Aorta (tissue), 5 donors: ENCODE results near the gene RPL36A. TPM values are rescaled to one million over a fixed set of nuclear protein-coding genes. Genes with fewer than 3 reads are reported as not detected.

Experiments used
- ATAC-seq: fragments of 200-7000 bp; cut with Tn5 transposase; one replicate; pipeline ENCODE4 v1.9.1; 2022; ENCODE audit warnings: moderate library complexity; ENCODE audit not compliant: low FRiP score
- DNase-seq, 2 donors: peaks; one replicate each; pipeline ENCODE4 v3.0.0-alpha.2; 2020
- H3K27ac ChIP-seq, 2 donors: one replicate each; pipeline ENCODE4 v1.5.1; 2013; ENCODE audit warnings: low read length in 2 of 2, mild to moderate bottlenecking in 2 of 2, moderate library complexity in 2 of 2, control low read depth in 1 of 2, inconsistent platforms in 1 of 2, low read depth in 1 of 2
- H3K27me3 ChIP-seq, 2 donors: one replicate each; pipeline ENCODE4 v1.6.1; 2013; ENCODE audit warnings: control low read depth in 1 of 2, low read length in 1 of 2, mild to moderate bottlenecking in 1 of 2, moderate library complexity in 1 of 2; ENCODE audit not compliant: insufficient read depth in 2 of 2, control insufficient read depth in 1 of 2
- H3K36me3 ChIP-seq, 2 donors: one replicate each; pipeline ENCODE4 v1.6.1; 2013; ENCODE audit warnings: control low read depth in 1 of 2, low read length in 1 of 2, mild to moderate bottlenecking in 1 of 2; ENCODE audit not compliant: insufficient read depth in 2 of 2, control insufficient read depth in 1 of 2
- H3K4me1 ChIP-seq, 2 donors: one replicate each; pipeline ENCODE4 v1.6.1; 2013; ENCODE audit warnings: low read length in 2 of 2, control low read depth in 1 of 2, mild to moderate bottlenecking in 1 of 2, moderate library complexity in 1 of 2; ENCODE audit not compliant: insufficient read depth in 2 of 2, control insufficient read depth in 1 of 2
- H3K4me3 ChIP-seq, 2 donors: one replicate each; pipeline ENCODE4 v1.5.1; 2013; ENCODE audit warnings: low read length in 2 of 2, control low read depth in 1 of 2, mild to moderate bottlenecking in 1 of 2
- H3K9me3 ChIP-seq: one replicate; pipeline ENCODE4 v1.6.1; 2013; ENCODE audit warnings: mild to moderate bottlenecking, low read length; ENCODE audit not compliant: control insufficient read depth
- WGBS, 2 donors: extraction: QIAGEN DNeasy Blood & Tissue Kit; methylation state at CpG; one replicate each; pipeline ENCODE4 v1.1.7; 2013; 5-methylcytosine and 5-hydroxymethylcytosine counted together
- intact Hi-C, 2 donors: fragments of 100-400 bp; cut with DNase I; formaldehyde crosslinking; loops; one replicate each; pipeline versions ENCODE4 v1.14.2 to v1.15.0; 2022
- polyA plus RNA-seq, 2 donors: library from polyadenylated mRNA; stranded (reverse); fragments of 200-250 nt; gene quantifications; one replicate each; pipeline ENCODE4 v1.2.3, GENCODE V29; 2013
- total RNA-seq, 2 donors: library from RNA; stranded (reverse); fragmentation: NEBNext Ultra II Directional; extraction: Animal tissue kit (Norgen Biotek cat#: 25700); gene quantifications; one replicate each; pipeline ENCODE4 v1.2.1, GENCODE V29; 2021
- donor health status: healthy with polysubstance abuse.
- donor health status: Bipolar disorder and iron deficiency.
- donor health status: DM: no; HTN: no; CAD: no.
- donor health status: DM: no; HTN: no; CAD: no.
- donor health status: DM: yes; HTN: yes; CAD: no.

The RPL36A gene
- total and polyA plus RNA-seq, 4 donors: 124 to 2,826 (median 1,022) TPM

GRCh38 chrX:101399825-101400224 lies 9.0 kb downstream of the RPL36A start:
- Histone ChIP-seq H3K4me1 (no peaks in the 10 kb centered on the region), H3K4me3 (no peak overlapping the region), H3K27me3 (no peaks in the 10 kb centered on the region), H3K36me3 (no peaks in the 10 kb centered on the region), H3K9me3 (no peaks in the 10 kb centered on the region), H3K27ac (no peak overlapping the region)
- 81 to 93% methylated on average over 4 of the region's 4 CpGs for WGBS, 2 donors
- DNase-seq (no peak), ATAC-seq (no peak)
- intact Hi-C loops: no loop called here

GRCh38 chrX:101407167-101407747 lies 16.4 kb downstream of the RPL36A start:
- Histone ChIP-seq H3K9me3 (no peaks in the 10 kb centered on the region), H3K4me1 (no peaks in the 10 kb centered on the region), H3K27me3 (no peaks in the 10 kb centered on the region), H3K36me3 (no peaks in the 10 kb centered on the region), H3K4me3 (peak overlapping the region; percentile 37 to 54), H3K27ac (peak overlapping the region in 1 of 2 donors; percentile 84)
- WGBS, 2 donors: 1 to 28% methylated on average over 14 to 15 of the region's 15 CpGs
- intact Hi-C loops: no loop called here
- DNase-seq (no peak), ATAC-seq (peak; percentile 31)

GRCh38 chrX:101407748-101408531 lies 17.1 kb downstream of the RPL36A start, which contains the start of the genes GLA and HNRNPH2:
Gene GLA (minus strand): TSS chrX:101407925. CDS start chrX:101407903, 22 bp downstream.
Gene HNRNPH2 (plus strand): TSS chrX:101408222. CDS start chrX:101411989, 3,767 bp downstream.
- no peaks in the 10 kb centered on the region for H3K36me3 ChIP-seq
- no peaks in the 10 kb centered on the region for H3K4me1 ChIP-seq
- no peaks in the 10 kb centered on the region for H3K9me3 ChIP-seq
- H3K4me3 ChIP-seq: peak within 1 kb of the TSS; percentile 54 to 95
- 0 to 27% methylated on average over 44 to 47 of the region's 47 CpGs for WGBS, 2 donors
- no peaks in the 10 kb centered on the region for H3K27me3 ChIP-seq
- DNase-seq: peak; percentile 91 to 93
- ATAC-seq: peak; percentile 95
- intact Hi-C loops: no loop called here
- H3K27ac ChIP-seq: peak within 1 kb of the TSS; percentile 71 to 96

GRCh38 chrX:101408532-101408841 lies 17.7 kb downstream of the RPL36A start:
- no peak for ATAC-seq
- Histone ChIP-seq H3K27me3 (no peaks in the 10 kb centered on the region), H3K27ac (peak overlapping the region; percentile 71 to 96), H3K4me1 (no peaks in the 10 kb centered on the region), H3K4me3 (peak overlapping the region; percentile 43 to 95), H3K36me3 (no peaks in the 10 kb centered on the region), H3K9me3 (no peaks in the 10 kb centered on the region)
- no peak for DNase-seq
- 0 to 26% methylated on average over 8 of the region's 8 CpGs for WGBS, 2 donors
- intact Hi-C loops: no loop called here

GRCh38 chrX:101409043-101409442 lies 18.2 kb downstream of the RPL36A start:
- intact Hi-C loops: no loop called here
- Histone ChIP-seq H3K9me3 (no peaks in the 10 kb centered on the region), H3K36me3 (no peaks in the 10 kb centered on the region), H3K4me1 (no peaks in the 10 kb centered on the region), H3K27me3 (no peaks in the 10 kb centered on the region), H3K27ac (no peak overlapping the region), H3K4me3 (peak overlapping the region; percentile 43 to 95)
- ATAC-seq: no peak
- no peak for DNase-seq
- WGBS, 2 donors: 3 to 27% methylated on average over 6 of the region's 6 CpGs

GRCh38 chrX:101410461-101410860 lies 19.6 kb downstream of the RPL36A start:
- 26 to 46% methylated on average over 7 of the region's 7 CpGs for WGBS, 2 donors
- ATAC-seq (no peak), DNase-seq (no peak)
- Histone ChIP-seq H3K27me3 (no peaks in the 10 kb centered on the region), H3K4me1 (no peaks in the 10 kb centered on the region), H3K27ac (no peak overlapping the region), H3K9me3 (no peaks in the 10 kb centered on the region), H3K4me3 (no peak overlapping the region), H3K36me3 (no peaks in the 10 kb centered on the region)
- intact Hi-C loops: no loop called here

GRCh38 chrX:101411984-101412383 lies 21.2 kb downstream of the RPL36A start:
- Histone ChIP-seq H3K4me1 (no peaks in the 10 kb centered on the region), H3K27ac (no peak overlapping the region), H3K36me3 (no peaks in the 10 kb centered on the region), H3K27me3 (no peaks in the 10 kb centered on the region), H3K4me3 (no peak overlapping the region), H3K9me3 (no peaks in the 10 kb centered on the region)
- DNase-seq (no peak), ATAC-seq (no peak)
- intact Hi-C loops: no loop called here
- 74 to 78% methylated on average over 10 of the region's 10 CpGs for WGBS, 2 donors

GRCh38 chrX:101415180-101416145 lies 24.7 kb downstream of the RPL36A start:
- Histone ChIP-seq H3K27me3 (no peaks in the 10 kb centered on the region), H3K36me3 (no peaks in the 10 kb centered on the region), H3K4me1 (no peaks in the 10 kb centered on the region), H3K4me3 (no peak overlapping the region), H3K9me3 (no peaks in the 10 kb centered on the region), H3K27ac (peak overlapping the region in 1 of 2 donors; percentile 71)
- DNase-seq: no peak
- peak; percentile 55 for ATAC-seq
- WGBS, 2 donors: 11 to 27% methylated on average over 12 of the region's 12 CpGs
- intact Hi-C loops: loop anchor here (2.0 to 5.0 kb wide), 2 partner anchors 382 to 383 kb away; no protein-coding TSS in a partner anchor
